Stimulated activated CD4-positive, alpha-beta T cell treated with anti-CD3 and anti-CD28 coated beads, Interleukin-1b, Interleukin-23, amount 100 ng/mL, for 1 hour (primary cell): Measurements from ENCODE around the gene ENOPH1.

Source experiments
- DNase-seq, 2 donors: peaks; one replicate each; pipeline ENCODE4 v3.0.0-alpha.2; 2020; ENCODE audit warnings: low read depth in 2 of 2

Gene ENOPH1

GRCh38 chr4:82428526-82428968 lies 1.8 kb upstream of the ENOPH1 start:
- DNase-seq: no peak

- peak; percentile 84 to 89 for DNase-seq
These were observed 1.2 kb upstream of the ENOPH1 start for GRCh38 chr4:82428969-82429727.

- peak in 1 of 2 donors; percentile 42 for DNase-seq
These were observed 630 bp upstream of the ENOPH1 start for GRCh38 chr4:82429728-82430192.

GRCh38 chr4:82430964-82431745 lies 765 bp downstream of the ENOPH1 start:
- no peak for DNase-seq

- DNase-seq: no peak
These were observed 1.4 kb downstream of the ENOPH1 start for GRCh38 chr4:82431831-82432230.

- DNase-seq: no peak
These were observed 2.2 kb downstream of the ENOPH1 start for GRCh38 chr4:82432596-82432995.

GRCh38 chr4:82433791-82434190 lies 3.4 kb downstream of the ENOPH1 start:
- no peak for DNase-seq

- no peak for DNase-seq
These were observed 4.6 kb downstream of the ENOPH1 start for GRCh38 chr4:82434949-82435348.

- DNase-seq: no peak
These were observed 5.7 kb downstream of the ENOPH1 start for GRCh38 chr4:82436130-82436529.

- no peak for DNase-seq
These were observed 6.4 kb downstream of the ENOPH1 start for GRCh38 chr4:82436780-82437179.

- DNase-seq: no peak
These were observed 7.1 kb downstream of the ENOPH1 start for GRCh38 chr4:82437285-82438005.

GRCh38 chr4:82439088-82439487 lies 8.7 kb downstream of the ENOPH1 start:
- no peak for DNase-seq

GRCh38 chr4:82447886-82448285 lies 17.5 kb downstream of the ENOPH1 start:
- DNase-seq: no peak

GRCh38 chr4:82450966-82451755 lies 20.8 kb downstream of the ENOPH1 start:
- no peak for DNase-seq

GRCh38 chr4:82452026-82452425 lies 21.6 kb downstream of the ENOPH1 start:
- no peak for DNase-seq

GRCh38 chr4:82457266-82457665 lies 26.9 kb downstream of the ENOPH1 start:
- no peak for DNase-seq

GRCh38 chr4:82458729-82459128 lies 28.3 kb downstream of the ENOPH1 start:
- DNase-seq: no peak

- no peak for DNase-seq
These were observed 31.3 kb downstream of the ENOPH1 start for GRCh38 chr4:82461710-82462109.

- peak; percentile 57 to 76 for DNase-seq
These were observed 32.0 kb downstream of the ENOPH1 start for GRCh38 chr4:82462415-82462831.

GRCh38 chr4:82463221-82463620 lies 32.8 kb downstream of the ENOPH1 start:
- DNase-seq: no peak

GRCh38 chr4:82467471-82467870 lies 37.1 kb downstream of the ENOPH1 start:
- no peak for DNase-seq
